GM12878 (cell line): ENCODE measurements around the gene PRRX2. TPM values are rescaled to one million over a fixed set of nuclear protein-coding genes. Genes with fewer than 3 reads are reported as not detected.

ENCODE experiments used
- ATAC-seq: fragments of 200-7000 bp; cut with Tn5 transposase; 3 replicates; pipeline ENCODE4 v1.9.1; 2020; ENCODE audit warnings: mild to moderate bottlenecking, moderate library complexity
- BruUV-seq: library from RNA; stranded (reverse); fragments of 400-500 nt; replicated peaks from 2 replicates; lab custom pipeline; 2021; lab: Mats Ljungman, UMichigan
- CTCF ChIA-PET: fragments of 300-600 bp; sonication (Branson Sonifier 250); formaldehyde crosslinking; extraction: SDS; loops from one replicate; lab custom pipeline; 2021; ENCODE audit warnings: inconsistent platforms; lab: Yijun Ruan, JAX
- POLR2A ChIA-PET: fragments of 350-600 bp; formaldehyde crosslinking; extraction: SDS; loops from one replicate; lab custom pipeline; 2021; ENCODE audit warnings: inconsistent platforms; lab: Charles Lee
- RAD21 ChIA-PET: fragments of 300-600 bp; sonication (Branson Sonifier 250); formaldehyde crosslinking; loops from one replicate; lab custom pipeline; 2023; ENCODE audit warnings: antibody characterized with exemption; ENCODE audit not compliant: unreplicated experiment; lab: Charles Lee
- SMC1A ChIA-PET: fragments of 300-600 bp; sonication (Branson Sonifier 250); formaldehyde crosslinking; loops from one replicate; lab custom pipeline; 2023; ENCODE audit not compliant: unreplicated experiment, uncharacterized antibody; lab: Charles Lee
- DNase-seq: peaks from one replicate; pipeline ENCODE4 v3.0.0-alpha.2; 2011; ENCODE audit warnings: low read depth, low spot score
- FAIRE-seq: peaks from 3 replicates; lab custom pipeline; 2011; peaks lifted over from hg19 to GRCh38; lab: Jason Lieb, UNC
- H2AFZ ChIP-seq: 2 replicates; pipeline ENCODE4 v1.6.0; 2011; ENCODE audit warnings: low read depth, low read length, control low read depth; ENCODE audit not compliant: control insufficient read depth
- H3K27ac ChIP-seq: 2 replicates; pipeline ENCODE4 v1.5.1; 2011; ENCODE audit warnings: control low read depth; ENCODE audit not compliant: control insufficient read depth, insufficient read depth
- H3K27me3 ChIP-seq, 2 experiments: replicated peaks in 1 of 2; 2 replicates each; pipeline versions ENCODE4 v1.6.0 to v1.6.1; 2011; ENCODE audit warnings: low read length in 1 of 2; ENCODE audit not compliant: control insufficient read depth in 2 of 2, insufficient read depth in 2 of 2
- H3K36me3 ChIP-seq, 2 experiments: 2 replicates each; pipeline ENCODE4 v1.5.1; 2011; ENCODE audit warnings: low read length in 1 of 2; ENCODE audit not compliant: control insufficient read depth in 2 of 2, insufficient read depth in 2 of 2
- H3K4me1 ChIP-seq: 2 replicates; pipeline ENCODE4 v1.6.1; 2011; ENCODE audit warnings: mild to moderate bottlenecking, low read length, moderate library complexity, mixed read lengths; ENCODE audit not compliant: control insufficient read depth, insufficient read depth
- H3K4me2 ChIP-seq: 2 replicates; pipeline ENCODE4 v1.6.0; 2011; ENCODE audit warnings: control low read depth; ENCODE audit not compliant: control insufficient read depth, insufficient read depth
- H3K4me3 ChIP-seq: fragments of 200-600 bp; sonication (generic); 2 replicates; pipeline ENCODE4 v1.5.1; 2016
- H3K79me2 ChIP-seq: 2 replicates; pipeline ENCODE4 v1.6.0; 2011; ENCODE audit warnings: low read length; ENCODE audit not compliant: control insufficient read depth, insufficient read depth
- H3K9ac ChIP-seq: 2 replicates; pipeline ENCODE4 v1.8.0; 2011; ENCODE audit warnings: low read length, control low read depth, mixed read lengths; ENCODE audit not compliant: control insufficient read depth, insufficient read depth
- H3K9me3 ChIP-seq: replicated peaks from 3 replicates; pipeline ENCODE4 v1.5.1; 2011; ENCODE audit warnings: mild to moderate bottlenecking, low read length; ENCODE audit not compliant: control insufficient read depth, insufficient read depth
- H4K20me1 ChIP-seq: 2 replicates; pipeline ENCODE4 v1.6.0; 2011; ENCODE audit not compliant: control insufficient read depth, insufficient read depth
- CEBPZ ChIP-seq: fragments of 150-350 bp; IDR thresholded peaks from 2 replicates; pipeline ENCODE4 v1.6.1; 2016; ENCODE audit warnings: low read depth, low read length
- CHD2 ChIP-seq: IDR thresholded peaks from 2 replicates; pipeline ENCODE4 v1.6.1; 2011; ENCODE audit warnings: low read depth, low read length, improper control_type of control experiment, borderline replicate concordance
- ELK1 ChIP-seq: IDR thresholded peaks from 2 replicates; pipeline ENCODE4 v1.6.1; 2012; ENCODE audit warnings: low read depth, low read length, improper control_type of control experiment
- GABPA ChIP-seq: IDR thresholded peaks from 2 replicates; pipeline ENCODE4 v1.6.1; 2014; ENCODE audit warnings: antibody characterized with exemption, low read depth, mild to moderate bottlenecking, inconsistent platforms
- MEF2A ChIP-seq: IDR thresholded peaks from 2 replicates; pipeline ENCODE4 v1.6.1; 2011; ENCODE audit warnings: low read depth, mild to moderate bottlenecking, low read length, moderate library complexity; ENCODE audit not compliant: insufficient read depth
- NFYA ChIP-seq: IDR thresholded peaks from 2 replicates; pipeline ENCODE4 v1.6.1; 2011; ENCODE audit warnings: low read depth, mild to moderate bottlenecking, low read length, improper control_type of control experiment, borderline replicate concordance
- NKRF ChIP-seq: fragments of 450-650 bp; conservative IDR thresholded peaks from 2 replicates; pipeline ENCODE4 v1.6.1; 2017; ENCODE audit warnings: mild to moderate bottlenecking, moderate library complexity
- PRDM15 ChIP-seq: fragments of 450-650 bp; formaldehyde crosslinking; IDR thresholded peaks from 2 replicates; pipeline ENCODE4 v1.4.0; 2020; ENCODE audit warnings: mild to moderate bottlenecking, moderate library complexity
- RAD21 ChIP-seq: IDR thresholded peaks from 2 replicates; pipeline ENCODE4 v1.6.1; 2011; ENCODE audit warnings: mild to moderate bottlenecking, low read depth, low read length, moderate library complexity; ENCODE audit not compliant: insufficient read depth
- TCF3 ChIP-seq: IDR thresholded peaks from 2 replicates; pipeline ENCODE4 v1.6.1; 2012; ENCODE audit warnings: low read depth, mild to moderate bottlenecking, low read length, borderline replicate concordance; ENCODE audit not compliant: insufficient read depth
- WGBS: methylation state at CpG from one replicate; pipeline ENCODE4 v1.1.6; 2016; ENCODE audit warnings: low lambda C conversion rate; ENCODE audit not compliant: insufficient replicate concordance, insufficient coverage; ENCODE audit errors: missing lambda C conversion rate; 5-methylcytosine and 5-hydroxymethylcytosine counted together
- in situ Hi-C: fragments of 300-500 bp; cut with MboI; formaldehyde crosslinking; loops from 9 replicates; pipeline ENCODE4 v1.14.3; 2018; ENCODE audit warnings: mixed read lengths
- intact Hi-C: fragments of 100-400 bp; cut with micrococcal nuclease; formaldehyde crosslinking; loops from one replicate; pipeline ENCODE4 v1.14.2; 2022; ENCODE audit not compliant: unreplicated experiment
- polyA plus RNA-seq, 11 experiments: library from polyadenylated mRNA; depleted of rRNA in 4 of 11; unstranded in 6 of 11; stranded (reverse) in 5 of 11; fragments of >200 nt; fragmentation: Nextera tagmentation in 4 of 11; fragmentation: Illumina TruSeq in 1 of 11; extraction: Ambion mirVana in 4 of 11; extraction: Trizol in 1 of 11; gene quantifications; 1 replicate in 1 of 11; 2 replicates in 10 of 11; pipeline versions ENCODE4 v1.2.1 to v1.2.3, GENCODE V29; 2011 to 2016; ENCODE audit warnings: inconsistent platforms in 2 of 11, missing spikeins in 2 of 11, low read depth in 1 of 11
- total RNA-seq, 4 experiments: library from RNA; depleted of rRNA in 3 of 4; stranded (reverse); fragments of >200 nt in 3 of 4; fragmentation: Illumina TruSeq in 1 of 4; extraction: Trizol in 1 of 4; gene quantifications; 2 replicates each; pipeline versions ENCODE4 v1.2.1 to v1.2.3, GENCODE V29; 2013 to 2021
- TF ChIP-seq, protein P1 (sequence below): fragments of 450-650 bp; IDR thresholded peaks from 2 replicates; pipeline ENCODE4 v1.6.1; 2014; ENCODE audit warnings: mild to moderate bottlenecking

Gene PRRX2
- total and polyA plus RNA-seq, 10 of the 15 experiments (the other 5 are each of a cell fraction or from before 2014, with no cell fraction given): not detected

GRCh38 chr9:129667850-129668249 is 2.4 kb downstream of the PRRX2 start:
- ChIA-PET SMC1A (no interaction called here), RAD21 (no interaction called here), CTCF (no interaction called here), POLR2A (no interaction called here)
- H4K20me1 ChIP-seq: no peaks in the 10 kb centered on the region
- H2AFZ ChIP-seq: no peak overlapping the region
- no peak overlapping the region for H3K9ac ChIP-seq
- BruUV-seq: no TSS peak
- no peaks in the 10 kb centered on the region for H3K36me3 ChIP-seq
- H3K4me2 ChIP-seq: no peak overlapping the region
- no peaks in the 10 kb centered on the region for H3K79me2 ChIP-seq
- FAIRE-seq (no peak), ATAC-seq (no peak), DNase-seq (no peak)
- 28% methylated on average over 9 of the region's 9 CpGs for WGBS
- peaks cover 0 to 2% of the 10 kb centered on the region in 2 experiments; a peak in 1 of 4 replicates for H3K27me3 ChIP-seq
- in situ Hi-C loops: no loop called here
- intact Hi-C loops: no loop called here
- H3K4me3 ChIP-seq: no peak overlapping the region
- no peak overlapping the region for H3K27ac ChIP-seq
- no peaks in the 10 kb centered on the region for H3K9me3 ChIP-seq
- H3K4me1 ChIP-seq: no peaks in the 10 kb centered on the region
- TF ChIP-seq NKRF (no peak), CEBPZ (no peak), RAD21 (no peak), CHD2 (no peak), MEF2A (no peak), TCF3 (no peak), ELK1 (no peak), GABPA (no peak), PRDM15 (CRISPR knock-in tag) (no peak), NFYA (no peak)
- TF ChIP-seq, protein P1, sequence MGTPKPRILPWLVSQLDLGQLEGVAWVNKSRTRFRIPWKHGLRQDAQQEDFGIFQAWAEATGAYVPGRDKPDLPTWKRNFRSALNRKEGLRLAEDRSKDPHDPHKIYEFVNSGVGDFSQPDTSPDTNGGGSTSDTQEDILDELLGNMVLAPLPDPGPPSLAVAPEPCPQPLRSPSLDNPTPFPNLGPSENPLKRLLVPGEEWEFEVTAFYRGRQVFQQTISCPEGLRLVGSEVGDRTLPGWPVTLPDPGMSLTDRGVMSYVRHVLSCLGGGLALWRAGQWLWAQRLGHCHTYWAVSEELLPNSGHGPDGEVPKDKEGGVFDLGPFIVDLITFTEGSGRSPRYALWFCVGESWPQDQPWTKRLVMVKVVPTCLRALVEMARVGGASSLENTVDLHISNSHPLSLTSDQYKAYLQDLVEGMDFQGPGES: no peak
